GM23338 (cell line): ENCODE measurements around the gene PTOV1. TPM values are rescaled to one million over a fixed set of nuclear protein-coding genes. Genes with fewer than 3 reads are reported as not detected.
A peak's percentile ranks its signal among the peaks of the same experiment; 100 is the strongest.

Experiments used
- CREB1 ChIP-seq: fragments of 250-450 bp; sonication (Bioruptor Pico); IDR thresholded peaks from 2 replicates; pipeline ENCODE4 v1.5.0; 2020; ENCODE audit warnings: low read depth, mild to moderate bottlenecking, moderate library complexity
- CTCF ChIP-seq, 2 experiments: fragments of 200-600 bp in 1 of 2; sonication (generic) in 1 of 2; conservative IDR thresholded peaks; 2 replicates each; pipeline versions ENCODE4 v1.5.1 to v1.6.1; 2016 to 2017; ENCODE audit warnings: antibody characterized with exemption in 2 of 2, low read depth in 2 of 2, mild to moderate bottlenecking in 2 of 2, moderate library complexity in 1 of 2
- EZH2 ChIP-seq: fragments of 200-600 bp; sonication (generic); IDR thresholded peaks from one replicate; pipeline ENCODE4 v1.8.0; 2017; ENCODE audit warnings: antibody characterized with exemption, mild to moderate bottlenecking, low read depth; ENCODE audit not compliant: unreplicated experiment
- EZH2phosphoT487 ChIP-seq: fragments of 200-600 bp; sonication (generic); IDR thresholded peaks from one replicate; pipeline ENCODE4 v1.8.1; 2018; ENCODE audit warnings: antibody characterized with exemption; ENCODE audit not compliant: unreplicated experiment
- JUNB ChIP-seq: IDR thresholded peaks from one replicate; pipeline ENCODE4 v1.6.1; 2016; ENCODE audit warnings: antibody characterized with exemption; ENCODE audit not compliant: unreplicated experiment
- REST ChIP-seq: IDR thresholded peaks from one replicate; pipeline ENCODE4 v1.6.1; 2018; ENCODE audit warnings: antibody characterized with exemption; ENCODE audit not compliant: unreplicated experiment
- STAT1 ChIP-seq: IDR thresholded peaks from one replicate; pipeline ENCODE4 v1.6.1; 2016; ENCODE audit warnings: antibody characterized with exemption; ENCODE audit not compliant: unreplicated experiment
- ZNF114 ChIP-seq: fragments of 250-450 bp; sonication (Bioruptor Pico); IDR thresholded peaks from 2 replicates; pipeline ENCODE4 v1.5.0; 2020; ENCODE audit warnings: mild to moderate bottlenecking, moderate library complexity
- ZNF331 ChIP-seq: fragments of 250-450 bp; sonication (Bioruptor Pico); IDR thresholded peaks from 2 replicates; pipeline ENCODE4 v1.5.0; 2020; ENCODE audit warnings: low read depth, mild to moderate bottlenecking, moderate library complexity
- ZNF462 ChIP-seq: fragments of 250-450 bp; sonication (Bioruptor Pico); IDR thresholded peaks from 2 replicates; pipeline ENCODE4 v1.5.0; 2020; ENCODE audit warnings: mild to moderate bottlenecking, moderate library complexity
- polyA plus RNA-seq: library from polyadenylated mRNA; unstranded; fragments of >200 nt; fragmentation: Nextera tagmentation; extraction: Ambion mirVana; gene quantifications from 2 replicates; pipeline ENCODE4 v1.2.1, GENCODE V29; 2016
- total RNA-seq: library from RNA; depleted of rRNA; stranded (reverse); fragments of >200 nt; shearing (Covaris generic); gene quantifications from 2 replicates; pipeline ENCODE4 v1.2.3, GENCODE V29; 2014

The PTOV1 gene
- total and polyA plus RNA-seq, 2 experiments from 2014 or later = 188 to 209 TPM

GRCh38 chr19:49808711-49809159 is 42.2 kb upstream of the PTOV1 start (continued):
- TF ChIP-seq ZNF462 (CRISPR knock-in tag) = no peak
- no peak for TF ChIP-seq EZH2phosphoT487
- TF ChIP-seq ZNF331 (CRISPR knock-in tag) = no peak
- no peak for TF ChIP-seq EZH2
- no peak for TF ChIP-seq CTCF (conservative IDR thresholded peaks at IDR 0.05; ENCODE audit: low read depth in 2 of 2)
- TF ChIP-seq ZNF114 (CRISPR knock-in tag) = no peak
- peak; percentile 73 for TF ChIP-seq CREB1
- TF ChIP-seq REST = no peak
- no peak for TF ChIP-seq JUNB
- no peak for TF ChIP-seq STAT1
